Measurements from ENCODE around the gene BCAS3.

The BCAS3 gene

DNA sequence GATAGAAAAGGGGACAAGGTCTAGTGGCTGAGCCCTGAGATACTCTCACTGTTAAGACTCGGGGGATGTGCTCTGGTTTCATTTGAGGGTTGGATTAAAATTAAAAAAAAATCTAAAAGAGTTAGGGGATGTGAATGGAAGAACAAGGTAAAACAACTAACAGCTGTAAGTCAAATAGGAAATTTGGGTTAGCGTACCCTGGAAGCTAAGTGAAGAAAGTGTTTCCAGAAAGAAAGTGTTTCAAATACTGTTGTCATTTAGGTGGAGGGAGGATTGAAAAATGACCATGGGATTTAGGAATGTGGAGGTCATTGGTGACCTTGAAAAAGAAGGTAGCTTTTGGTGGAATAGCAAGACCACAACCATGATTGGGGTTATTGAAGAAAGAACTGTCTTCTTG lies 40.0 kb upstream of the BCAS3 start:
- no peak overlapping the region for H3K4me3 Mint-ChIP-seq
- no peaks in the 10 kb centered on the region for H3K27me3 Mint-ChIP-seq (ENCODE audit: low read depth, poor library complexity)
- H3K4me1 Mint-ChIP-seq: peaks cover 6% of the 10 kb centered on the region
- H3K9me3 Mint-ChIP-seq: no peaks in the 10 kb centered on the region
- DNase-seq: no peak
- TF ChIP-seq, protein P1, sequence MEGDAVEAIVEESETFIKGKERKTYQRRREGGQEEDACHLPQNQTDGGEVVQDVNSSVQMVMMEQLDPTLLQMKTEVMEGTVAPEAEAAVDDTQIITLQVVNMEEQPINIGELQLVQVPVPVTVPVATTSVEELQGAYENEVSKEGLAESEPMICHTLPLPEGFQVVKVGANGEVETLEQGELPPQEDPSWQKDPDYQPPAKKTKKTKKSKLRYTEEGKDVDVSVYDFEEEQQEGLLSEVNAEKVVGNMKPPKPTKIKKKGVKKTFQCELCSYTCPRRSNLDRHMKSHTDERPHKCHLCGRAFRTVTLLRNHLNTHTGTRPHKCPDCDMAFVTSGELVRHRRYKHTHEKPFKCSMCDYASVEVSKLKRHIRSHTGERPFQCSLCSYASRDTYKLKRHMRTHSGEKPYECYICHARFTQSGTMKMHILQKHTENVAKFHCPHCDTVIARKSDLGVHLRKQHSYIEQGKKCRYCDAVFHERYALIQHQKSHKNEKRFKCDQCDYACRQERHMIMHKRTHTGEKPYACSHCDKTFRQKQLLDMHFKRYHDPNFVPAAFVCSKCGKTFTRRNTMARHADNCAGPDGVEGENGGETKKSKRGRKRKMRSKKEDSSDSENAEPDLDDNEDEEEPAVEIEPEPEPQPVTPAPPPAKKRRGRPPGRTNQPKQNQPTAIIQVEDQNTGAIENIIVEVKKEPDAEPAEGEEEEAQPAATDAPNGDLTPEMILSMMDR (IDR thresholded peaks at IDR 0.05): no peak
- H3K36me3 Mint-ChIP-seq (ENCODE audit: low read depth): peaks cover 47% of the 10 kb centered on the region
- peak overlapping the region; percentile 3 for H3K27ac Mint-ChIP-seq

DNA sequence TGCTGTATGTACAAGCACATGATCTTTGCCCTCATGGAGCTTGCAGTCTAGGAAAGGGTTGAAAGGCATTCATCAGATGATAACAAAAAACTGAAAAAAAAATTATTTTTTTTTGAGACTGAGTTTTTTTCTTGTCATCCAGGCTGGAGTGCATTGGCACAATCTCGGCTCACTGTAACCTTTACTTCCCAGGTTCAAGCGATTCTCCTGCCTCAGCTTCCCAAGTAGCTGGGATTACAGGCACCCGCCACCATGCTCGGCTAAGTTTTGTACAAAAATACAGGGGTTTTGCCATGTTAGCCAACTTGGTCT lies 38.7 kb upstream of the BCAS3 start:
- Mint-ChIP-seq H3K9me3 (no peaks in the 10 kb centered on the region), H3K27me3 (ENCODE audit: low read depth, poor library complexity) (no peaks in the 10 kb centered on the region), H3K4me1 (peaks cover 6% of the 10 kb centered on the region), H3K36me3 (ENCODE audit: low read depth) (peaks cover 40% of the 10 kb centered on the region), H3K4me3 (no peak overlapping the region), H3K27ac (no peak overlapping the region)
- DNase-seq: no peak
- TF ChIP-seq, protein P1 (IDR thresholded peaks at IDR 0.05): no peak

DNA sequence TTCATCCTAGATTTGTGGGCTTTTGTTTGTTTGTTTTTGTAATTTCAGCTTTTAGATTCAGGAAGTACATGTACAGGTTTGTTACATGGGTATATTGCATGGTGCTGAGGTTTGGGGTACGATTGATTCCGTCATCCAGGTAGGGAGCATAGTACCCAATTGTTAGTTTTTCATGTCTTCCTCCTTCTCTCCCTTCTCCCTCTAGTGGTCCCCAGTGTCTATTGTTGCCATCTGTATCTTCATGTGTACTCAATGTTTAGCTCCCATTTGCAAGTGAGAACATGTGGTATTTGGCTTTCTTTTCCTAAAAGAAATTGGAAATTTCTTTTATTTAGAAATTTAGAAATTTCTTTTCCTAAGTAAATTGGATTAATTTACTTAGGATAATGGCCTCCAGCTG lies 37.1 kb upstream of the BCAS3 start:
- peaks cover 30% of the 10 kb centered on the region for H3K36me3 Mint-ChIP-seq (ENCODE audit: low read depth)

DNA sequence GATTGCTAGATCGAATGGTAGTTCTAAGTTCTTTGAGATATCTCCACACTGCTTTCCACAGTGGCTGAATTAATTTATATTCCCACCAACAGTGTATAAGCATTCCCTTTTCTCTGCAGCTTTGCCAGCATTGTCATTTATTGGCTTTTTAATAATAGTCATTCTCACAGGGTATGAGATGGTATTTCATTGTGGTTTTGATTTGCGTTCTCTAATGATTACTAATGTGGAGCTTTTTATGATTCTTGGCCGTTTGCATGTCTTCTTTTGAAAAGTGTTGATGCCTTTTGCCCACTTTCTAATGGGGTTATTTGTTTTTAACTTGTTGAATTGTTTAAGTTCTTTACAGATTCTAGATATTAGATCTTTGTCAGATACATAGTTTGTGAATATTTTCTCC lies 36.5 kb upstream of the BCAS3 start:
- Mint-ChIP-seq H3K9me3 (no peaks in the 10 kb centered on the region), H3K4me1 (peaks cover 6% of the 10 kb centered on the region), H3K27ac (no peak overlapping the region), H3K27me3 (ENCODE audit: low read depth, poor library complexity) (no peaks in the 10 kb centered on the region), H3K4me3 (no peak overlapping the region), H3K36me3 (ENCODE audit: low read depth) (peaks cover 24% of the 10 kb centered on the region)
- TF ChIP-seq, protein P1 (IDR thresholded peaks at IDR 0.05): no peak
- no peak for DNase-seq

More for the DNA sequence above, 37.1 kb upstream of the BCAS3 start:
- Mint-ChIP-seq H3K4me3 (no peak overlapping the region), H3K9me3 (no peaks in the 10 kb centered on the region), H3K27ac (no peak overlapping the region), H3K4me1 (peaks cover 6% of the 10 kb centered on the region), H3K27me3 (ENCODE audit: low read depth, poor library complexity) (no peaks in the 10 kb centered on the region)
- DNase-seq: no peak
- TF ChIP-seq, protein P1 (IDR thresholded peaks at IDR 0.05): peak; percentile 44

DNA sequence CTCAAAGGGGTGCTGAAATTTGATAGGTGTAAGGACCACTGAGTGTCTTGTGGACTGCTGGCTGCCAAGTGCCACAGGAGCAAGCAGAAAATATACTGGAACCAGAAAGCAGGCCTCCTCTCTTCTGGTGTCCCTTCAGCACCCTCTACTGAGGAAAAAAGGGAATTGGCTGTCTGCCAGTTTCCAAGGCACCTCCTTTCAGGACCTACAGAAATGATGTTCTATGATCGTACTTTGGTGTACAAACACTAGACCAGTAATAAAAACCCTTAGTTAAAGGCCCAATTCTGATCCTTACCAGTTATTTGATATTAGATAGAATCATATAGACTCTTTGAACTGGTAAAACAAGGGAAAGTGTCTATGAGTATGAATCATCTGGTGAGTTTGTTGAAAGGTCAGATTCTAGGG lies 35.8 kb upstream of the BCAS3 start:
- Mint-ChIP-seq H3K4me3 (no peak overlapping the region), H3K36me3 (ENCODE audit: low read depth) (peaks cover 19% of the 10 kb centered on the region), H3K27ac (no peak overlapping the region), H3K27me3 (ENCODE audit: low read depth, poor library complexity) (no peaks in the 10 kb centered on the region), H3K9me3 (no peaks in the 10 kb centered on the region), H3K4me1 (peaks cover 6% of the 10 kb centered on the region)
- TF ChIP-seq, protein P1 (IDR thresholded peaks at IDR 0.05): peak; percentile 71
- peak; percentile 53 for DNase-seq

DNA sequence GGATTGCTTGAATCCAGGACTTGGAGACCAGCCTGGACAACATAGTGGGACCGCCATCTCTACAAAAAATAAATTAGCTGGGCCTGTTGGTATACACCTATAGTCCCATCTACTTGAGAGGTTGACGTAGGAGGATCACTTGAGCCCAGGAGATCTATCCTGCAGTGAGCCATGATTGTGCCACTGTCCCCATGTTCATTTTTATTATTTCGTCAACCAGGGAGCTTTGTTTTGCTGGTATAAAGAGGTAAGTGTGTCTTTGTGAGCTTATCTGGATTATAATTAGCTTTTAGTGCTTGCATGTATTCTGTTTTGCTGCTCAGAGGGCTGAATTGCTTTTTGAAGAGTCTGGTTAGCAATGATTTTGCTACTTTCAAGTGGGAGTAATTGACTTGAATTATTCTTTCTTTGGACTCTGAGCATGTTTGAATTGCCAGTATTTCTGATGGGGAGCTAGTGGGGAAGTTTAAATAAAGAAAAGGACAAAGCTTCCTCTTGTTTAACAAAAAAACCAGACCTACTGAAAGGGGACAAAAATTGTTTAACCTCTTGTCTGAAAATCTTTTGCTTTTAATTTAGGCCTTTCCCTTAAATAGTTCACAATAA lies 31.6 kb upstream of the BCAS3 start:
- Mint-ChIP-seq H3K4me1 (peaks cover 6% of the 10 kb centered on the region), H3K9me3 (no peaks in the 10 kb centered on the region), H3K27me3 (ENCODE audit: low read depth, poor library complexity) (no peaks in the 10 kb centered on the region), H3K4me3 (no peak overlapping the region), H3K27ac (peak overlapping the region; percentile 87), H3K36me3 (ENCODE audit: low read depth) (peaks cover 32% of the 10 kb centered on the region)
- TF ChIP-seq, protein P1 (IDR thresholded peaks at IDR 0.05): no peak
- DNase-seq: no peak

Measured in nephron progenitor cell (in vitro differentiated cells).